HG03460 (cell line): ENCODE data around the gene OPRL1.
"Not testable (repeated sequence)": the region's sequence is repeated elsewhere in the genome, so short reads cannot be mapped to it uniquely, and the experiment has no call there.

Source experiments
- ATAC-seq: cut with Tn5 transposase; IDR thresholded peaks from one replicate; pipeline ENCODE4 v1.9.1; 2021; ENCODE audit not compliant: unreplicated experiment

Gene OPRL1

GRCh38 chr20:64114356-64114971 is 34.6 kb downstream of the OPRL1 start:
- no peak for ATAC-seq

- no peak for ATAC-seq
These were observed 35.5 kb downstream of the OPRL1 start for GRCh38 chr20:64115171-64115911.

- ATAC-seq, result no peak
These were observed 36.1 kb downstream of the OPRL1 start for GRCh38 chr20:64116016-64116415.

- no peak for ATAC-seq
These were observed 36.9 kb downstream of the OPRL1 start for GRCh38 chr20:64116541-64117431.

GRCh38 chr20:64117432-64117777 is 37.5 kb downstream of the OPRL1 start:
- not testable (repeated sequence) for ATAC-seq

GRCh38 chr20:64119301-64119680 is 39.4 kb downstream of the OPRL1 start:
- ATAC-seq, result no peak

- ATAC-seq, result no peak
These were observed 39.9 kb downstream of the OPRL1 start for GRCh38 chr20:64119681-64120341.

- no peak for ATAC-seq
These were observed 41.7 kb downstream of the OPRL1 start for GRCh38 chr20:64121586-64121985.

GRCh38 chr20:64122927-64123326 is 43.0 kb downstream of the OPRL1 start:
- not testable (repeated sequence) for ATAC-seq

GRCh38 chr20:64123517-64123916 is 43.6 kb downstream of the OPRL1 start:
- ATAC-seq, result not testable (repeated sequence)

- no peak for ATAC-seq
These were observed 49.4 kb downstream of the OPRL1 start for GRCh38 chr20:64129146-64129782.

- ATAC-seq, result no peak
These were observed 50.4 kb downstream of the OPRL1 start for GRCh38 chr20:64130271-64130670.

GRCh38 chr20:64130876-64131275 is 51.0 kb downstream of the OPRL1 start:
- no peak for ATAC-seq

- ATAC-seq, result no peak
These were observed 51.5 kb downstream of the OPRL1 start for GRCh38 chr20:64131406-64131805.

GRCh38 chr20:64133951-64134407 is 54.1 kb downstream of the OPRL1 start:
- ATAC-seq, result no peak

- not testable (repeated sequence) for ATAC-seq
These were observed 54.9 kb downstream of the OPRL1 start for GRCh38 chr20:64134744-64135143.

GRCh38 chr20:64136004-64136710 is 56.3 kb downstream of the OPRL1 start:
- ATAC-seq, result no peak

GRCh38 chr20:64137598-64138031 is 57.7 kb downstream of the OPRL1 start:
- no peak for ATAC-seq

GRCh38 chr20:64138276-64138815 is 58.5 kb downstream of the OPRL1 start:
- ATAC-seq, result no peak
